RPMI7951 (cell line): Measurements from ENCODE around the gene SLC44A1. TPM values are rescaled to one million over a fixed set of nuclear protein-coding genes. Genes with fewer than 3 reads are reported as not detected.

Experiments used
- DNase-seq: peaks from one replicate; pipeline ENCODE4 v3.0.0-alpha.2; 2012; ENCODE audit warnings: low read depth
- total RNA-seq: library from RNA; depleted of rRNA; stranded (reverse); fragments of >200 nt; shearing (Covaris generic); gene quantifications from 2 replicates; pipeline ENCODE4 v1.2.3, GENCODE V29; 2014

The SLC44A1 gene
- total RNA-seq, 1 experiment from 2014 or later, result 49.6 TPM

DNA sequence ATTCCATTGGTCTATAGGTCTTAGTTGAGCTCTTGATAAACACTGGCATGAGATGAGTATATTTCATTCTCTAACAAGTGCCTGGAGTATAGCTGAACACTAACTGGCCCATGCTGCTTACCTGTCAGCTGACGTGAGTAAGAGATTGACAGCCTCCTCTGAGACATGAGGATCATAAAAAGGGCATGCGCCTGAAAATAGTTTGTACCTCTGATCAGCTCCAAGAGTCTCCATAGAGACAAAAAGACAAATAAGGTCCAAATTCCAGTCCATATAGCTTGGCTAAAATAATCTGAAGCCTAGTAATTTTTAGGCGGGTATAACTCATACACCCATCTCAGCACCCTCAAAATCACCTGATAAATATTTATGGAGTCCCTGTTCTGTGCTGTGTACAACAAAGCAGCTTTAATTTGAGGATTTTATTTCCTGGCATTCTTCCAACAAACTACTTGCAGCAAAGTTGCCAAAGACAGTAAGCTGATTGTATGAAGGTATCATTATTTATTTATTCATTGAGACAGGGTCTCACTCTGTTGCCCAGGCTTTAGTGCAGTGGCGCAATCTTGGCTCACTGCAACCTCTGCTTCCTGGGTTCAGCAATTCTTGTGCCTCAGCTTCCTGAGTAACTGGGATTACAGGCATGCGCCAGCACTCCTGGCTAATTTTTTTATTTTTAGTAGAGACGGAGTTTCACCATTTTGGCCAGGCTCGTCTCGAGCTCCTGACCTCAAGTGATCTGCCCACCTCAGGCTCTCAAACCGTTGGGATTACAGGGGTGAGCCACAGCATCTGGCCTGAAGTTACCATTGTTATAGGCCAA is 187.2 kb downstream of the SLC44A1 start:
- DNase-seq, result no peak

GRCh38 chr9:105432247-105432842 is 187.9 kb downstream of the SLC44A1 start:
- DNase-seq, result no peak

GRCh38 chr9:105435453-105435852 is 191.0 kb downstream of the SLC44A1 start:
- DNase-seq, result no peak

DNA sequence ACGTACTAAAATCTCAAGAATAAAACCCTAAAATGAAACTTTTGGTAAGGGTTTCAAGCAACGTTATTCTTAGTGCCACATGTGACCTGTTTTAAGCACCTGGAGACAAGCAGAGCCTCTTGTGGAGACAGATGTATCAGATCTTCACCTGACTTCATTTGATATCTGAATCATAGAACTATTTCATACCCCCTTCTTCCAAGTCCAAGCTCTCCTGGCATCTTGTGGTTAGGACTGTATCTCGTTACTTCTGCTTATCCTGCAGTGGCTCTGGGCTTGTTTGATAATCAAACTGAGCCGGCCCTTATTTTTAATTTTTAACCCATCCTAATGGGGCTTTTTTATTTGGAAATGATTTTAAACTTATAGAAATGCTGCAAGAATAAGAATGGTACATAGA is 192.3 kb downstream of the SLC44A1 start:
- no peak for DNase-seq

GRCh38 chr9:105437704-105438103 is 193.3 kb downstream of the SLC44A1 start:
- no peak for DNase-seq

DNA sequence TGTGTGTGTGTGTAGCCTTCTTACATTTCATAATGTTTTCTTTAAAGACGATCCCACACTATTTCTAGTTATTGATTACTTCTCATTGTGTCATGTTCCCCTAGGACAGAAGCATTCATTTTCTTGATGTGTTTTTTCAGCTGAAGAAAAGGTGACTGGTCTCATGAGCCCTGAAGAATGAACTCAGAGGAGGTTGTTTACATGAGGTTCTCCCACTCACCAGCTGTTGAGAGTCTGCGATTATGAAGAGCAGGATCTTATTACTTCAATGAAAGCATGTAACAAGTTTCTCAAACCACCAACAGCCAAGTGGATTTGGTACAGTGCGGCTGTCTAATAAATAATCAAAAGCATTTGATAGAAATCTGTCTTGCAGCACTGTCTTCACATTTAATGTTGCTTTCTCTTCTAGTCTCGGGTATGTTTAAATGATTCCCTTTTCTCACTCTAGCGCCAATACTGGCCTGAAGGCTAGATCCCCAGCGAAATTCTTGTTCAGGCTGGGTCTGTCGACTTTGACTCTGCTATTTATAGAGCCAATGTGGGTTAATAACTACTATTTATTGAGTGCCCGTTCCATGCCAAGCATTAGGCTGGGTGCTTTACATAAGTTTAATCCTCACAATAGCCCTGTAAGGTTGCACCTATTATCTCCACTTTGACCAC is 193.8 kb downstream of the SLC44A1 start:
- DNase-seq, result peak; percentile 24

GRCh38 chr9:105439428-105439827 is 195.0 kb downstream of the SLC44A1 start:
- peak; percentile 36 for DNase-seq

DNA sequence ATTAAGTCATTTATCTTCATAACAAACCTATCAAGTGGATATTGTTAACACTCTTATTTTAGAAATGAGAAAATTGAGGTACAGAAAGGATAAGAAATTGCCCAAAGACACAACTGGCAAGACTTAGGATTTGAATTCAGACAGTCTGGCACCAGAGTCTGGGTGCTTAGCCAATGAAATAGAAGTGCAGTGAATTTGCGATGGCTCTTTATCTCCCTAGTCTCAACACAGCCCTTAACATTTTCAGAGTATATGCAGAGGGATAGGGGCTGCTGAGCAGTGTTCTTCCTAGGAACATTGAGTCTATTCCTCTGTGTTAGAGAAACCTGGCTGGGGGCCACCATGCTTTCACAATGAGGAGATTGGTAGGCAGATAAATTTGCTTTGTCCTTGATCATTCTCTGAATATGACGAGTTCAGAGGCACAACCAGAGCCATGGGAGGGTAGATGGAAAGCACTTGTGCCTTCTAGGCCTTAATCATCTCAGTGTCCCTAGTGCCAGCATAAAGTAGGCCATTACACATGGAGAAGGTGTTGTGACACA is 197.2 kb downstream of the SLC44A1 start:
- DNase-seq, result no peak

DNA sequence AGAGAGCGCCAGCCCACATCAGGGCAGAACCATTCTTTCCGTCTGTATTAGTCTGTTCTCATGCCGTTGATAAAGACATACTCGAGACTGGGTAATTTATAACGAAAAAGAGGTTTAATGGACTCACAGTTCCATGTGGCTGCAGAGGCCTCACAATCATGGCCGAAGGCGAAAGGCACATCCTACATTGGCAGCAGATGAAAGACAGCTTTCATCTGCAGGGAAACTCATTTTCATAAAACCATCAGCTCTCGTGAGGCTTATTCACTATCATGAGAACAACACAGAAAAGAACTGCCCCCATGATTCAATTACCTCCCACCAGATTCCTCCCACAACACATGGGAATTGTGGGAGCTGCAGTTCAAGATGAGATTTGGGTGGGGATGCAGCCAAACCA is 198.7 kb downstream of the SLC44A1 start:
- no peak for DNase-seq

- DNase-seq, result no peak
Measured at GRCh38 chr9:105444130-105444529, 199.7 kb downstream of the SLC44A1 start.

GRCh38 chr9:105445203-105445881 is 200.9 kb downstream of the SLC44A1 start:
- DNase-seq, result no peak

- DNase-seq, result no peak
Measured at GRCh38 chr9:105447386-105447813, 202.9 kb downstream of the SLC44A1 start.

- peak; percentile 92 for DNase-seq
Measured at GRCh38 chr9:105447814-105448812, 203.7 kb downstream of the SLC44A1 start, which contains the start of gene FSD1L. Gene FSD1L, plus strand, starts transcription at chr9:105448034. Its CDS starts 187 bp downstream, at chr9:105448221.

DNA sequence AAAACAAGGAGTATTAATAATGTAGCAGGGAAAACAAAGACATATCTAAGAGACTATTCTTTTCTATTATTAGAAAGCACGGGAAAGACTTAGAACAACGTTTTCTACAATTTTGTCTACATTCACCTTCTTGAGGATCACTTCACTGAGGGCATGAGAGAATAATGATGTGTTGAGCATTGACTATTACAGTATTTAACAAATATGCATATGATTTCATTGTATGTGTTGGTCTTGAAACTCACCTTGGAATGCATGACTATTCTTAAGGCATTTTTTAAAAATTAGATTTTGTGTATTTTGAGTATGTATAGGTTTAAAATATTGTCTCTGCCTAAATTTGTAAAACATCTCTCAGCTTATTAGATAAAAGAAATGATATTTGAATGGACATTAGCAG is 204.6 kb downstream of the SLC44A1 start:
- DNase-seq, result no peak

GRCh38 chr9:105452185-105452584 is 207.7 kb downstream of the SLC44A1 start:
- DNase-seq, result no peak

GRCh38 chr9:105455836-105456475 is 211.5 kb downstream of the SLC44A1 start:
- no peak for DNase-seq

DNA sequence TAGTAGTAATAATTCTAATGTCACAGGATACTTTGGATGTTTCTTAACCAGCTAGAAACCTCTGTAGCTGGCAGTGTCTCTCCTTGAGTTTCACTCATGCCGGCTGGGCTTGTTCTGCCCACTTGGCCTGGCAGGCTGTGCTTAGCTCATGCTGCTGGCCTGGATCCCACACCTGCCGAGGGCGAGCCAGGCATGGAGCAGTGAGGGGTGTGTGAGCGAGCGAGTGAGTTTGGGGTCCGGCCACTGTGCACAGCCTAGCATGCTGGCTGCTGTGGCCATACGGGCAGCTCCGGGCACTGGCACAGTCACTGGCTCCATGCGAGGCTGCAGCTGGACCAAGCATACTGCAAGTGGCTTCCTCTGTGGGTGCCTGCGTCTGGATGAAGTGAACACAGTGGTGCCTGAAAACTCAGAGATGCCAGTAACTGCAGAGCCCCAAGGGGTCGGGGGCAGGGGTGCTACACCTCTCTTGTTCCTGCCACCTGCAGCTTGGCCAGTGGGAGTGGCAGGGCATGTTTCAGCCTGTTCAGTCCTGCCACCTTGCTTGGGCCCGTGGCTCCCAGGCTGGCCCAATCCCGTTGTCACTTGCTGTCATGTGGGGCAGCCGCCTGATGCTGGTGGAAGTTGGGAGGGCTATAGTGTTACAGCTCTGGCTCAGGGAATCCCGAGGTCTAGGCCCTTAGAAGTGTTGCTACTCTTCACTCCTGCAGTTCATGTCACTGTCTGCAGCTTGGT is 213.3 kb downstream of the SLC44A1 start:
- no peak for DNase-seq

- DNase-seq, result no peak
Measured at GRCh38 chr9:105458404-105458803, 214.0 kb downstream of the SLC44A1 start.

DNA sequence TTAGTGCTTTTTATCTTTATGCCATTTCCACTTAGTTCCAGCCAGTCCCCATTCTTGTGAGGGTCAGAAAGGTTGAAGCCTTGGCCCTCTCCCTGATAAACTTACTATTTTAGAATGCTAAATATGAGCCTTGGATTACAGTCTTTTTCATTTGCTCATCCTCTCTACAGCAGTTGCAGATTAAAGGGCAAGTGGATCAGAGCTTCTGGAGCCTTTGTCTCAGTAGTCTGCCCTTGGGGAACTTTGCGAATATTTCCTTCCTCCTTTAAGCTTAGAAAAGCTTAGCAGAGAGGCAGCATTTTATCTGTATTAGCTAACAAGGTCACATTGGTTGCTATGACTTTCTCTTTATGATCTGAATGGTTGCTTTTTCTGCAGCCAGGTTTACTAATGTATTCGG is 214.9 kb downstream of the SLC44A1 start:
- DNase-seq, result no peak
